Effector memory CD4-positive, alpha-beta T cell (primary cell): ENCODE data around the gene AIF1.

Experiments
- DNase-seq, 3 donors: peaks; one replicate each; pipeline ENCODE4 v3.0.0-alpha.2; 2020
- H3K27ac ChIP-seq: 2 replicates; pipeline ENCODE4 v1.7.0; 2013; ENCODE audit warnings: mild to moderate bottlenecking, low read length, moderate library complexity; ENCODE audit not compliant: insufficient read depth, poor library complexity, severe bottlenecking
- H3K27me3 ChIP-seq: replicated peaks from 2 replicates; pipeline ENCODE4 v1.7.0; 2013; ENCODE audit warnings: mild to moderate bottlenecking, low read length; ENCODE audit not compliant: insufficient read depth, control insufficient read depth, poor library complexity, severe bottlenecking
- H3K36me3 ChIP-seq: 2 replicates; pipeline ENCODE4 v1.7.0; 2013; ENCODE audit warnings: mild to moderate bottlenecking, low read length, moderate library complexity; ENCODE audit not compliant: control insufficient read depth, insufficient read depth
- H3K4me1 ChIP-seq: 2 replicates; pipeline ENCODE4 v1.7.0; 2013; ENCODE audit warnings: low read length, mild to moderate bottlenecking; ENCODE audit not compliant: control insufficient read depth, insufficient read depth, poor library complexity, severe bottlenecking
- H3K4me3 ChIP-seq: 2 replicates; pipeline ENCODE4 v1.7.0; 2013; ENCODE audit warnings: low read length, low read depth, mild to moderate bottlenecking; ENCODE audit not compliant: insufficient read depth, poor library complexity, severe bottlenecking
- H3K9me3 ChIP-seq: 2 replicates; pipeline ENCODE4 v1.7.0; 2013; ENCODE audit warnings: mild to moderate bottlenecking, low read length, moderate library complexity; ENCODE audit not compliant: control insufficient read depth

The AIF1 gene

DNA sequence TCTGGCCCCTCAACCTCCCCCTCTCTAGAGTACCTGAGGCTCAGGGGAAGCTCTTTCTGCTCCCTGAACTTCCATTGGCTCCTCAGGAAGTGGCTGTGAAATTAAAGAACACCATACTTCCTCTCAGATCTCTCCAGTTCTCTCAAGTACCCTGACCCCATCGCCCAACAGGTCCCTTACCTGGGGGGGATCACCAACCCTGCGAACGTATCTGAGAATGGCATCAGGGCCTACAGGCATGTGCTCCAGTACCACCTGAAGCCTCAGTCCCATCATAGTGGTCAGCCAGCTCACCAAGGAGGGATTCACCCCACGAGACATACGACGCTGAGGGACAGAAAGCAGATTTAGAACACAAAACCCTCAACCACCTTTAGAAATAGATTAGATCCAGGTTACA lies 25.6 kb downstream of the AIF1 start:
- Histone ChIP-seq H3K27ac (no peak overlapping the region), H3K36me3 (peaks cover 91% of the 10 kb centered on the region)

DNA sequence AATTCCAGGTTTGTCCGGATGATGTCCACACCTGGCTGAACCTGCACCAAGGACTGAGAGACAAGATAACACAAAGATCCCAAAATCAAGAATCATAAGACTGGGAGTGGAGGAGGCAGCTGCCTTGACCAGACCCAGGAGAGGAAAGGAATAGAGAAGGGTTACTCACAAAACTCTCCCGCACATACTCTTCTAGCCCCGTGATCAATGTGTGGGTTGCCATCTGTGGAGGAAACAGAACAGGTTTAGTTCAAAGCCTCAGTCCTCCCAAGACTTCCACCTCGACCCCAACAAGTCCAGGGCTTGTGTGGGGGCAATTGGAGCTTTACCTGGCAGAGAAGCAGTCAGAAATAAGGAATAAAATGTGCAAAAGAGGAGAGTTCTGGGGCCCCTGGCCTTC lies 26.3 kb downstream of the AIF1 start:
- no peak overlapping the region for H3K4me3 ChIP-seq
- H3K36me3 ChIP-seq, result peaks cover 91% of the 10 kb centered on the region
- DNase-seq, result no peak
- no peaks in the 10 kb centered on the region for H3K4me1 ChIP-seq
- H3K27ac ChIP-seq, result no peak overlapping the region
- H3K27me3 ChIP-seq, result no peaks in the 10 kb centered on the region
- no peaks in the 10 kb centered on the region for H3K9me3 ChIP-seq

More for the DNA sequence above, 25.6 kb downstream of the AIF1 start:
- DNase-seq, result no peak
- H3K27me3 ChIP-seq, result no peaks in the 10 kb centered on the region
- H3K4me3 ChIP-seq, result no peak overlapping the region
- H3K9me3 ChIP-seq, result no peaks in the 10 kb centered on the region
- no peaks in the 10 kb centered on the region for H3K4me1 ChIP-seq

DNA sequence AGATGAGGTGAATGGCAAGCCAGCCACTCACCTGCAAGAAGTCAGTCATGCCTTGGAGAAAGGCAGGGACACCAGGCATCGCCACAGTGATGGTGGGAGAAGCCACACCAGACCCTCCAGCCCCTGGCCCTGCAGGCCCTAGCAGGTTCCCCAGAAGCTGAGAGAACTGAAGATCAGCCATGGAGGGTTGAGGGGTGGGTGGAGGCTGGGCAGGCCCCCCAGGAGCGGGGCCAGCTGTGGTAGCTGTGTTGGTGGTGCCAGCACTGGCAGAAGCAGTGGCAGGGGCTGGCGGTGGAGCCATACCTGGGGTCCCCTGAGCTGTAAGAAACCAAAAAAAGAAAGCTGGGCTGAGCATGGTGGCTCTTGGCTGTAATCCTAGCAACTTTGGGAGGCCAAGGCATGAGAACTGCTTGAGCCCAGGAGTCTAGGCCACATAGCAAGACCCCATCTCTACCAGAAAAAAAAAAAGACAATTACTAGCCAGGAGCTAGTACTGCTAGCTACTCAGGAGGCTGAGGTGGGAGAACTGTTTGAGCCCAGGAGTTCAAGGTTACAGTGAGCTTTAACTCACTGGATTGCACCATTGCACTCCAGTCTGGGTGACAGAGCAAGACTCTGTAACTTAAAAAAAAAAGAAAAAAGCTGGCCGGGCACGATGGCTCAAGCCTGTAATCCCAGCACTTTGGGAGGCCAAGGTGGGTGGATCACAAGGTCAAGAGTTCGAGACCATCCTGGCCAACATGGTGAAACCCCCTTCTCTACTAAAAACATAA lies 27.9 kb downstream of the AIF1 start:
- Histone ChIP-seq H3K4me1 (no peaks in the 10 kb centered on the region), H3K9me3 (no peaks in the 10 kb centered on the region), H3K27me3 (no peaks in the 10 kb centered on the region), H3K4me3 (no peak overlapping the region), H3K36me3 (peaks cover 91% of the 10 kb centered on the region), H3K27ac (no peak overlapping the region)
- DNase-seq, result no peak

DNA sequence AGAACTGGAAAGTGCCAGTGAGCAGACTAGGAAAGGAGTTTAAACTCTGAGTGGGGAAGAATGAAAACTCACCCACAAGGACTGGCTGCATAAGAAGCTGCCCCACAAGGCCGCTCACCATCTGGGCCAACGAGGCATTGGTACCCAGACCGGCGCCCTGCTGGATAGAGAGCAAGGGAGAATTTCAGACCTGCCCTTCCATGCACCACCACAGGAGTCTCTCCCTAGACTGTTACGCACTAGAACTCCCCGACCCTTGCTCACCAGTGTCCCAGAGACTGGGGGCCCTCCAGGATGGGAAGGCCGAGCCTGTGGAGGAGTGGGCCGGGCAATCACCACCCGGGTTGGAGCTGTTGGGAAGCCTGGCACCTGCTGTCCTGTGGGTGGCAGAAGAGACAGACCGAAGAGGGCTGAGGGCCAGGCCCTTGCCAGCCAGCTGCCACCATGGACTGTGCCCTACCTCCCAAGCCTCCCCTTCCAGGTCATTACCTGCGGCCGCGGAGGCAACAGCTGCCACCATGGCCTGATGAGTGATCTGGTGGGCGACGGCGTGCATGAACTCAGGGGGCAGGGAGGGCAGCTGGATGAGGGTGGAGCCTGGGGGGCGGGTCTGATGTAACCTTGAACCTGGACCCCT lies 28.9 kb downstream of the AIF1 start:
- no peak for DNase-seq

DNA sequence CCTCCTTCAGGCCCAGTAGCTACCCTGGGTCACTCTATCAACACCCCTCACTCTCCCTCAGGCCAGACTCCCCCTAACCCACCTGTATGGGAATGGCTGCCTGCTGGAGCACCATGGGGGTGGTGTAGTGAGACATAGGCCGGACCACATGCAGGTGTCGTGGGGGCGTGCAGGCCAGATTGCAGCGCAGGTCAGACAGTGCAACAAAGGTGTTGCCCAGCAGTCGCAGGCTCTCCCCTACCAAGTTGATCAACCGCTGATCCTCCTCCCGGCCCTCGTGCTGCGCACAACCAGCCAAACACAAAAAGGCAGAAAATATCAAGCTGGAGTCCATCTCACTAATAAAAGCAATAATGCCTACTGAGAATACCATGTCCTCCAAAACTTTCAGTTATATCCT lies 30.3 kb downstream of the AIF1 start:
- H3K4me1 ChIP-seq, result no peaks in the 10 kb centered on the region
- H3K27me3 ChIP-seq, result no peaks in the 10 kb centered on the region
- no peaks in the 10 kb centered on the region for H3K9me3 ChIP-seq
- no peak overlapping the region for H3K4me3 ChIP-seq
- no peak overlapping the region for H3K27ac ChIP-seq
- peaks cover 88% of the 10 kb centered on the region for H3K36me3 ChIP-seq
- no peak for DNase-seq

More for the DNA sequence above, 28.9 kb downstream of the AIF1 start:
- Histone ChIP-seq H3K9me3 (no peaks in the 10 kb centered on the region), H3K4me3 (no peak overlapping the region), H3K27me3 (no peaks in the 10 kb centered on the region), H3K36me3 (peaks cover 94% of the 10 kb centered on the region), H3K4me1 (no peaks in the 10 kb centered on the region), H3K27ac (no peak overlapping the region)

DNA sequence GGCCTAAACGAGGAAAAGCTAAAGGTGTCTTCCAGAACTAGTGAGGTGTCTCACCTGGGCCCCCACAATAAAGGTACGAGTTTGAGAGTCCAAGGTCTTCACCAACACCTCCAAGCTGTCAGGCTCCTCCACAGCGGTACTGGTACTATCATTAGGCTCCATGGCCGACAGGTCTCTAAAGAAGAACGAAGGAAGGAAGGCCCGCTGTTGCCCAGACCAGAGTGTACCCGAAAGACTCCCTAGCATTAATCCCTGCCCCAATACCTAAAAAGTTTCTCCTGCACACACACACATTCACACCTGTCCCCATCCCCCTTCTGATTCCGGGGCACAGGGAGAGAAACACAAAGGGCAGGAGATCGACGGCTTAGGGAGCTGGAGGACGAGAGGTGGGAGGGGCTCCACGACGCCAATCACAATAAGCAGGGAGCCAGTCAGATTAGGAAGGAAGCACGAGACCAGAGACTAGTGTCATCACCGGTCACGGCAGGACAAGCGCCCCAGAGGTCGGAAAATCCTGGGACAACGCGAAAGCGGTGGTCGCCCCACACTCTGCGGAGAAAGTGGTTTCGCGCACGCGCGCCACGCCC lies 36.7 kb downstream of the AIF1 start:
- DNase-seq, result no peak
- Histone ChIP-seq H3K27ac (peak overlapping the region; percentile 98), H3K27me3 (no peaks in the 10 kb centered on the region), H3K9me3 (no peaks in the 10 kb centered on the region), H3K4me3 (peak overlapping the region; percentile 69), H3K4me1 (peaks cover 19% of the 10 kb centered on the region), H3K36me3 (peaks cover 28% of the 10 kb centered on the region)

DNA sequence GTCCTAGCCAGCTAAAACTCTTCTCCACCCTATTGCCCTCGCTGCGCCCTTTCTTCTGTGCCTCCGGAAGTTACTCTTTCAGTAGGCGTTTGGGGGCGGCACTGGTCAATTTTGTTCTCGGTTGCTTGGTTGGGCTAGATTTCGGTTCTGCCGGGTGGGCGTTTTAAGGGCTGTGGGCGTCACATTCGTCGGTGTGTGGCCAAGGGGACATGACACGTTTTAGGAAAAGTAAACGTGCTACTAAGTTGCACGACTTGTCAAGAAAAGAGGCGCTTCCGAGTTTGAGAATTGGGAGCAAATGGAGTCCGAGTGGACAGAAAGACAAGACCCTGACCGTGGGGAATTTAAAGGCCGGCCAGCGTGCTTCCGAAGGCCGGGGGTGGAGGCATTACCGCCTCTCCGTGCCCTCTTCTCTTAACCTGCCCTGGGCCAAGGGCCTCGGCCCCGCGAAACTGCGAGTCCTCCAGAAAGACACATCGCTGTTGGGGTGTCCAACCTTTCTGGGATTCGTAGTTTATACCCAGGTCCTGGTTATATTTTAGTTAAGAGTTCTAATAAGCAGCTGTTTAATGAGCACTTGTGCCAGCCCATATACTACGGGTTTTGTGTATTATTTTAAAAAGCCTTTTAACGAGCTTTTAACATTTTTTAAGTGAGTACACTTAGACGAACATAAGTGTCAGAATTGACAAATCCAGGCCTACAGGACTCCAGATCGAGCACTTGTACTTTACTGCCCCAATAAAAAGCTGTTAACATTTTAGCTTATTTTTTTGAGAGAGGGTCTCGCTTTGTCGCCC lies 38.1 kb downstream of the AIF1 start:
- Histone ChIP-seq H3K27me3 (no peaks in the 10 kb centered on the region), H3K4me1 (peaks cover 19% of the 10 kb centered on the region), H3K27ac (peak overlapping the region; percentile 98), H3K9me3 (no peaks in the 10 kb centered on the region), H3K36me3 (peaks cover 16% of the 10 kb centered on the region), H3K4me3 (peak overlapping the region; percentile 69)
- DNase-seq, result peak in 2 of 3 donors; percentile 77 to 82

DNA sequence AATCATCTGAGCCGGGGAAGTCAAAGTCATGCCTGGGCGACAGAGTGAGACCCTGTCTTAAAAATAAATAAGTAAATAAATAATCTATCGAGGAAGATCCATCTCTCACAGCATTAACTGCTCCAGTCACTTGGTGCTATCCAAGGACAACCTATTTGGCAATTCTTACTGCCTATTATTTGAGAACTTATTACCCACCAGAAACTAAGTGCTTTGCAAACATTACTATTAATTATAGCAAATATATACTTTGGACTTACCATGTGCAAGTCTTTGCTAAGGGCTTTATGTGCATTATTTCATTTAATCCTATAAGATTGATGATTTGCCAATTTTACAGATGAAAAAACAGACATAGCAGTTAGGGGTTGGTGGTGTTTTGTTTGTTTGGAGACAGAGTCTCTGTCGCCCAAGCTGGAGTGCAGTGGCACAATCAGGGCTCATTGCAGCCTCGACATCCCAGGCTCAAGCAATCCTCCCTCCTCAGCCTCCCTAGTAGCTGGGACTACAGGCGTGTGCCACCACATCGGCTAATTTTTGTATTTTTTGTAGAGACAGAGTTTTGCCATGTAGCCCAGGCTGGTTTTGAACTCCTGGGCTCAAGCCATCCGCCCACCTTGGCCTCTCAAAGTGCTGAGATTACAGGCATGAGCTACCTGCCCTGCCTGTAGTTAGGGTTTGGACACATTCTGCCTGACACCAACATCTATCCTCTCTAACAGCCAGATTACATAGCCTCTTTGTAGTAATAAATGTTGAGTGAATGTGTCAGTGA lies 39.7 kb downstream of the AIF1 start:
- Histone ChIP-seq H3K9me3 (no peaks in the 10 kb centered on the region), H3K36me3 (peaks cover 4% of the 10 kb centered on the region), H3K27ac (no peak overlapping the region), H3K27me3 (no peaks in the 10 kb centered on the region), H3K4me3 (no peak overlapping the region), H3K4me1 (peaks cover 36% of the 10 kb centered on the region)
- no peak for DNase-seq
